ENCODE data around the gene WDR7.
A peak's percentile ranks its signal among the peaks of the same experiment; 100 is the strongest.

Gene WDR7

DNA sequence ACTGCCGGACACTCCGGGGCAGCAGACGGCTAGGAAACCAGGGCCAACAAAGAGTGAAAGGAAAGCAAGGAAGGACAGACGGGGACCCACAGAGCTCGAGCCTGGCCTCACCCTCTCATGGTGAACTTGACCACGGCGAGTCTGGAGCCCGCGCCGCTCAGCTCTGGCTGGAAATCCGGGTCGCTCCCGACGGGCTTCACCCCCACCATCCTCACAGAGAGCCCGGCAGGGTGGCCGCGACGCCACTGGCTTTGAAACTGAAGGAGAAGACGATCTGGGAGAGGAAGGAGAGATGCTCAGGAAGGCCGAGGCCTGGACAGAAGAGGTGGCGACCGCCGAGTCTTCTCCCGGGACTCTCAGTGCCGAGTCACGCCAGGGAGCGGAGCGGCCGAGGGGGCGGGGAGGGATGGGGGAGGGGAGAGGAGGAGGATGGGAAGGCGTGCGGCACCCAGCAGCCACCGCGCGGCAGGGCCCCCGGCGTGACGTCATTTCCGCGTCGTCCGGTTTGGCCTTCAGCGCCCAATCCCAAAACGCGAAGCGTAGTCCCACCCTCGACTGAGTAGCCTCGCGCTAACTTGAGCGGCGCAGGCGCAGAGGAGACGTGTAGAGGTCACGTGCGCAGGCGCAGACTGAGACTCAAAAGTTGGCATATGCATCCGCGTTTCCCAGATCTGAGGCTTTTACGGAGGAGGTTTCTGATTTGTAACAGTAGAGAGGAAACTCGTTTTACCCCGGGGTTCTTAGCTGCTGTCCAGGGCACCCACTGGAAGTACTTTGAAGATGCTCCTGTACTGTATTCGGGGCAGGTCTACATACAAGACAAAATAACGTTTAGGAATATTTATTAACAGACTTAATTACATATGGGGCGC is 12.7 kb upstream of the WDR7 start, which contains the start of gene TXNL1:
TXNL1 (minus strand) TSS at position 361 of the 872 bp plus-strand sequence; CDS start at position 209, 152 bp downstream.
- peaks cover 0 to 5% (median 0%) of the 10 kb centered on the region in 5 donors for H3K36me3 ChIP-seq (ENCODE audit: control insufficient read depth in 5 of 5, insufficient read depth in 5 of 5, low read length in 5 of 5)
- H3K27me3 ChIP-seq (ENCODE audit: control insufficient read depth in 5 of 5, insufficient read depth in 4 of 5, low read length in 5 of 5), result no peaks in the 10 kb centered on the region
- peak within 1 kb of the TSS; percentile 98 for H3K27ac ChIP-seq (ENCODE audit: low read depth, low read length)
- no peaks in the 10 kb centered on the region for H3K9me3 ChIP-seq (ENCODE audit: control insufficient read depth in 5 of 5, low read length in 5 of 5)
- peak within 1 kb of the TSS; percentile 92 to 99 (median 99) for H3K9ac ChIP-seq (ENCODE audit: low read length in 5 of 5)
- peaks cover 5 to 37% (median 34%) of the 10 kb centered on the region in 5 donors for H3K4me1 ChIP-seq (ENCODE audit: control insufficient read depth in 5 of 5, insufficient read depth in 5 of 5, low read length in 5 of 5)
- H3K4me3 ChIP-seq (ENCODE audit: low read depth in 1 of 5, low read length in 5 of 5), result peak within 1 kb of the TSS; percentile 90 to 97 (median 93)

GRCh38 chr18:56639104-56639381 is 12.1 kb upstream of the WDR7 start:
- Histone ChIP-seq H3K27me3 (ENCODE audit: control insufficient read depth in 5 of 5, insufficient read depth in 4 of 5, low read length in 5 of 5) (no peaks in the 10 kb centered on the region), H3K27ac (ENCODE audit: low read depth, low read length) (peak overlapping the region; percentile 79), H3K9ac (ENCODE audit: low read length in 5 of 5) (peak overlapping the region in 4 of 5 donors; percentile 58 to 69 (median 64)), H3K4me1 (ENCODE audit: control insufficient read depth in 5 of 5, insufficient read depth in 5 of 5, low read length in 5 of 5) (peaks cover 5 to 37% (median 34%) of the 10 kb centered on the region in 5 donors), H3K4me3 (ENCODE audit: low read depth in 1 of 5, low read length in 5 of 5) (peak overlapping the region; percentile 64 to 97 (median 80)), H3K36me3 (ENCODE audit: control insufficient read depth in 5 of 5, insufficient read depth in 5 of 5, low read length in 5 of 5) (peaks cover 0 to 5% (median 0%) of the 10 kb centered on the region in 5 donors), H3K9me3 (ENCODE audit: control insufficient read depth in 5 of 5, low read length in 5 of 5) (no peaks in the 10 kb centered on the region)

- Histone ChIP-seq H3K27me3 (ENCODE audit: control insufficient read depth in 5 of 5, insufficient read depth in 4 of 5, low read length in 5 of 5) (no peaks in the 10 kb centered on the region), H3K4me1 (ENCODE audit: control insufficient read depth in 5 of 5, insufficient read depth in 5 of 5, low read length in 5 of 5) (peaks cover 5 to 37% (median 33%) of the 10 kb centered on the region in 5 donors), H3K4me3 (ENCODE audit: low read depth in 1 of 5, low read length in 5 of 5) (peak overlapping the region in 1 of 5 donors; percentile 74), H3K27ac (ENCODE audit: low read depth, low read length) (no peak overlapping the region), H3K9ac (ENCODE audit: low read length in 5 of 5) (no peak overlapping the region), H3K9me3 (ENCODE audit: control insufficient read depth in 5 of 5, low read length in 5 of 5) (no peaks in the 10 kb centered on the region), H3K36me3 (ENCODE audit: control insufficient read depth in 5 of 5, insufficient read depth in 5 of 5, low read length in 5 of 5) (peaks cover 0 to 5% (median 0%) of the 10 kb centered on the region in 5 donors)
Measured at GRCh38 chr18:56639571-56639970, 11.6 kb upstream of the WDR7 start.

- peaks cover 0 to 16% (median 14%) of the 10 kb centered on the region in 5 donors for H3K4me1 ChIP-seq (ENCODE audit: control insufficient read depth in 5 of 5, insufficient read depth in 5 of 5, low read length in 5 of 5)
- no peaks in the 10 kb centered on the region for H3K36me3 ChIP-seq (ENCODE audit: control insufficient read depth in 5 of 5, insufficient read depth in 5 of 5, low read length in 5 of 5)
- H3K9ac ChIP-seq (ENCODE audit: low read length in 5 of 5), result no peak overlapping the region
- no peak overlapping the region for H3K4me3 ChIP-seq (ENCODE audit: low read depth in 1 of 5, low read length in 5 of 5)
- H3K27me3 ChIP-seq (ENCODE audit: control insufficient read depth in 5 of 5, insufficient read depth in 4 of 5, low read length in 5 of 5), result no peaks in the 10 kb centered on the region
- H3K9me3 ChIP-seq (ENCODE audit: control insufficient read depth in 5 of 5, low read length in 5 of 5), result no peaks in the 10 kb centered on the region
- no peak overlapping the region for H3K27ac ChIP-seq (ENCODE audit: low read depth, low read length)
Measured at GRCh38 chr18:56641714-56642337, 9.3 kb upstream of the WDR7 start.

GRCh38 chr18:56643381-56643780 is 7.8 kb upstream of the WDR7 start:
- H3K27ac ChIP-seq (ENCODE audit: low read depth, low read length), result no peak overlapping the region
- H3K36me3 ChIP-seq (ENCODE audit: control insufficient read depth in 5 of 5, insufficient read depth in 5 of 5, low read length in 5 of 5), result no peaks in the 10 kb centered on the region

GRCh38 chr18:56645415-56646016 is 5.6 kb upstream of the WDR7 start:
- Histone ChIP-seq H3K9me3 (ENCODE audit: control insufficient read depth in 5 of 5, low read length in 5 of 5) (no peaks in the 10 kb centered on the region), H3K36me3 (ENCODE audit: control insufficient read depth in 5 of 5, insufficient read depth in 5 of 5, low read length in 5 of 5) (no peaks in the 10 kb centered on the region), H3K4me3 (ENCODE audit: low read depth in 1 of 5, low read length in 5 of 5) (no peak overlapping the region), H3K4me1 (ENCODE audit: control insufficient read depth in 5 of 5, insufficient read depth in 5 of 5, low read length in 5 of 5) (no peaks in the 10 kb centered on the region), H3K9ac (ENCODE audit: low read length in 5 of 5) (no peak overlapping the region), H3K27me3 (ENCODE audit: control insufficient read depth in 5 of 5, insufficient read depth in 4 of 5, low read length in 5 of 5) (no peaks in the 10 kb centered on the region), H3K27ac (ENCODE audit: low read depth, low read length) (no peak overlapping the region)

More at GRCh38 chr18:56643381-56643780, 7.8 kb upstream of the WDR7 start:
- Histone ChIP-seq H3K27me3 (ENCODE audit: control insufficient read depth in 5 of 5, insufficient read depth in 4 of 5, low read length in 5 of 5) (no peaks in the 10 kb centered on the region), H3K9me3 (ENCODE audit: control insufficient read depth in 5 of 5, low read length in 5 of 5) (no peaks in the 10 kb centered on the region), H3K4me3 (ENCODE audit: low read depth in 1 of 5, low read length in 5 of 5) (no peak overlapping the region), H3K9ac (ENCODE audit: low read length in 5 of 5) (no peak overlapping the region), H3K4me1 (ENCODE audit: control insufficient read depth in 5 of 5, insufficient read depth in 5 of 5, low read length in 5 of 5) (peaks cover 0 to 5% (median 4%) of the 10 kb centered on the region in 5 donors)

DNA sequence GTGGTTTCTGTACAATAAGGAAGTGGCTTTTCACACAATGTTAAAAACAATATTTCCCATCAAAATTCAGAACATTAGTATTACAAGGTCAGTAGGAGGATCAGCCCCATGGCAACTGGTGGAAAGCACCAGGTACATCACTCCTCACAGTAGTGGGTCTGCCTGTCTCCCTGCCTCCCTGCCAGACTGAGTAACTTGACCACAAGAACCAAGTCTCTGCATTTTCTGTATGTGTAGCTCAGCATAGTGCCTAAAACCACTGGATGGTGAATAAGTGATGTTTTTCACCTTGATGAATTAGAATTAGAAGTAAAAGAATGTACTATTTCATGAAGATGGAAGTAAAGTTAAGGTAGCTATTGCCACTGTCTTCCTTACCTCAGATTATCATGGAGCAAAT is 4.1 kb upstream of the WDR7 start:
- H3K27me3 ChIP-seq (ENCODE audit: control insufficient read depth in 5 of 5, insufficient read depth in 4 of 5, low read length in 5 of 5), result no peaks in the 10 kb centered on the region
- H3K9ac ChIP-seq (ENCODE audit: low read length in 5 of 5), result no peak overlapping the region
- peaks cover 2 to 12% (median 10%) of the 10 kb centered on the region in 5 donors for H3K4me1 ChIP-seq (ENCODE audit: control insufficient read depth in 5 of 5, insufficient read depth in 5 of 5, low read length in 5 of 5)
- H3K9me3 ChIP-seq (ENCODE audit: control insufficient read depth in 5 of 5, low read length in 5 of 5), result no peaks in the 10 kb centered on the region
- H3K4me3 ChIP-seq (ENCODE audit: low read depth in 1 of 5, low read length in 5 of 5), result no peak overlapping the region
- no peak overlapping the region for H3K27ac ChIP-seq (ENCODE audit: low read depth, low read length)
- H3K36me3 ChIP-seq (ENCODE audit: control insufficient read depth in 5 of 5, insufficient read depth in 5 of 5, low read length in 5 of 5), result no peaks in the 10 kb centered on the region

GRCh38 chr18:56647951-56648893 is 2.9 kb upstream of the WDR7 start:
- peaks cover 4 to 17% (median 15%) of the 10 kb centered on the region in 5 donors for H3K4me1 ChIP-seq (ENCODE audit: control insufficient read depth in 5 of 5, insufficient read depth in 5 of 5, low read length in 5 of 5)
- H3K9ac ChIP-seq (ENCODE audit: low read length in 5 of 5), result no peak overlapping the region
- H3K9me3 ChIP-seq (ENCODE audit: control insufficient read depth in 5 of 5, low read length in 5 of 5), result no peaks in the 10 kb centered on the region
- no peak overlapping the region for H3K27ac ChIP-seq (ENCODE audit: low read depth, low read length)
- H3K27me3 ChIP-seq (ENCODE audit: control insufficient read depth in 5 of 5, insufficient read depth in 4 of 5, low read length in 5 of 5), result no peaks in the 10 kb centered on the region
- no peak overlapping the region for H3K4me3 ChIP-seq (ENCODE audit: low read depth in 1 of 5, low read length in 5 of 5)
- no peaks in the 10 kb centered on the region for H3K36me3 ChIP-seq (ENCODE audit: control insufficient read depth in 5 of 5, insufficient read depth in 5 of 5, low read length in 5 of 5)

DNA sequence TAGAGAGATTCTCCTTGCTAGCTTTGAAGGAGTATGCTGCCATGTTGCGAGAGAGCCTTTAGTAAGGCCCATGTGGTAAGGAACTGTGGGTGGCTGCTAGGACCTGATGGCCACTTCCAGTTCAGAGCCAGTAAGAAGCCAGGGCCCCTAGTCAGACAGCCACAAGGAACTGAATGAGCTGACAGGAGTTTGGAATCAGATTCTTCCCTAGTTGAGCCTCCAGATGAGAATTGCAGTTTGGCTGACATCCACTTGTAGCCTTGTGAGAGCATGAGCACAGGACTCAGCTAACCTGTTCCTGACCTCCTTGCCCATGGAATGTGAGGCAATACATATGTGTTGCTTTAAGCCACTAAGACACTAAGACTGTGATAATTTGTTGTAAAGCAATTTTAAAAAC is 1.2 kb upstream of the WDR7 start:
- Histone ChIP-seq H3K36me3 (ENCODE audit: control insufficient read depth in 5 of 5, insufficient read depth in 5 of 5, low read length in 5 of 5) (no peaks in the 10 kb centered on the region), H3K4me3 (ENCODE audit: low read depth in 1 of 5, low read length in 5 of 5) (no peak overlapping the region), H3K4me1 (ENCODE audit: control insufficient read depth in 5 of 5, insufficient read depth in 5 of 5, low read length in 5 of 5) (peaks cover 4 to 17% (median 15%) of the 10 kb centered on the region in 5 donors), H3K27me3 (ENCODE audit: control insufficient read depth in 5 of 5, insufficient read depth in 4 of 5, low read length in 5 of 5) (no peaks in the 10 kb centered on the region), H3K27ac (ENCODE audit: low read depth, low read length) (no peak overlapping the region), H3K9ac (ENCODE audit: low read length in 5 of 5) (no peak overlapping the region), H3K9me3 (ENCODE audit: control insufficient read depth in 5 of 5, low read length in 5 of 5) (no peaks in the 10 kb centered on the region)
